Osteocyte (in vitro differentiated cells): ENCODE data around the gene ATP6AP2. TPM values are rescaled to one million over a fixed set of nuclear protein-coding genes. Genes with fewer than 3 reads are reported as not detected.
A peak's percentile ranks its signal among the peaks of the same experiment; 100 is the strongest.

Experiments
- DNase-seq: peaks from one replicate; pipeline ENCODE4 v3.0.0; 2021; ENCODE audit warnings: mixed read lengths; ENCODE audit not compliant: unreplicated experiment; ENCODE audit errors: extremely low spot score
- H3K27ac Mint-ChIP-seq: one replicate; pipeline ENCODE4 v1.8.0; 2021; ENCODE audit warnings: mild to moderate bottlenecking, mixed read lengths; ENCODE audit not compliant: unreplicated experiment
- H3K27me3 Mint-ChIP-seq: one replicate; pipeline ENCODE4 v1.8.0; 2021; ENCODE audit warnings: mixed read lengths; ENCODE audit not compliant: unreplicated experiment
- H3K36me3 Mint-ChIP-seq: one replicate; pipeline ENCODE4 v1.8.0; 2021; ENCODE audit warnings: mixed read lengths; ENCODE audit not compliant: unreplicated experiment
- H3K4me1 Mint-ChIP-seq: one replicate; pipeline ENCODE4 v1.8.0; 2021; ENCODE audit warnings: mixed read lengths; ENCODE audit not compliant: unreplicated experiment
- H3K4me3 Mint-ChIP-seq: one replicate; pipeline ENCODE4 v1.8.0; 2021; ENCODE audit warnings: mild to moderate bottlenecking, moderate library complexity, mixed read lengths; ENCODE audit not compliant: unreplicated experiment
- H3K9me3 Mint-ChIP-seq: one replicate; pipeline ENCODE4 v1.8.0; 2021; ENCODE audit warnings: mixed read lengths; ENCODE audit not compliant: unreplicated experiment
- CTCF ChIP-seq: fragments of 200-600 bp; sonication (generic); IDR thresholded peaks from 2 replicates; pipeline ENCODE4 v1.5.0; 2021; ENCODE audit warnings: antibody characterized with exemption, mild to moderate bottlenecking, moderate library complexity
- total RNA-seq: library from RNA; stranded (reverse); gene quantifications from 2 replicates; pipeline ENCODE4 v1.2.1, GENCODE V29; 2021

The ATP6AP2 gene
- total RNA-seq, 1 donor from 2014 or later: 154 TPM

- DNase-seq: no peak
- TF ChIP-seq CTCF: no peak
- Mint-ChIP-seq H3K36me3 (no peaks in the 10 kb centered on the region), H3K9me3 (no peaks in the 10 kb centered on the region), H3K27ac (no peak overlapping the region), H3K27me3 (peaks cover 4% of the 10 kb centered on the region), H3K4me3 (no peak overlapping the region), H3K4me1 (peaks cover 22% of the 10 kb centered on the region)
Observed at GRCh38 chrX:40539214-40540142, 41.3 kb upstream of the ATP6AP2 start.

GRCh38 chrX:40542208-40542607 is 38.6 kb upstream of the ATP6AP2 start:
- H3K4me3 Mint-ChIP-seq: no peak overlapping the region
- no peak for TF ChIP-seq CTCF
- H3K27ac Mint-ChIP-seq: no peak overlapping the region
- no peak for DNase-seq
- peaks cover 4% of the 10 kb centered on the region for H3K27me3 Mint-ChIP-seq
- H3K4me1 Mint-ChIP-seq: peaks cover 30% of the 10 kb centered on the region
- H3K36me3 Mint-ChIP-seq: no peaks in the 10 kb centered on the region
- no peaks in the 10 kb centered on the region for H3K9me3 Mint-ChIP-seq

- no peaks in the 10 kb centered on the region for H3K36me3 Mint-ChIP-seq
- H3K4me3 Mint-ChIP-seq: no peak overlapping the region
- TF ChIP-seq CTCF: no peak
Observed at GRCh38 chrX:40542972-40543371, 37.8 kb upstream of the ATP6AP2 start.

GRCh38 chrX:40543661-40544328 is 37.0 kb upstream of the ATP6AP2 start:
- Mint-ChIP-seq H3K4me3 (no peak overlapping the region), H3K36me3 (no peaks in the 10 kb centered on the region), H3K27me3 (no peaks in the 10 kb centered on the region), H3K9me3 (no peaks in the 10 kb centered on the region), H3K27ac (no peak overlapping the region), H3K4me1 (peaks cover 39% of the 10 kb centered on the region)
- peak; percentile 82 for TF ChIP-seq CTCF
- DNase-seq: no peak

More at GRCh38 chrX:40542972-40543371, 37.8 kb upstream of the ATP6AP2 start:
- DNase-seq: no peak
- Mint-ChIP-seq H3K27ac (no peak overlapping the region), H3K4me1 (peaks cover 37% of the 10 kb centered on the region), H3K27me3 (peaks cover 3% of the 10 kb centered on the region), H3K9me3 (no peaks in the 10 kb centered on the region)
